ENCODE measurements around the gene LEPR.

- TF ChIP-seq POLR2A (IDR thresholded peaks at IDR 0.05), result no peak
- TF ChIP-seq CTCF (IDR thresholded peaks at IDR 0.05), result no peak
- no peak for TF ChIP-seq EP300 (IDR thresholded peaks at IDR 0.05)
These were observed 3.7 kb upstream of the LEPR start for GRCh38 chr1:65416767-65417166.
